K562 (cell line): ENCODE results near the gene MECR.

Experiments used
- EWSR1 ChIP-seq: fragments of 450-650 bp; IDR thresholded peaks from 2 replicates; pipeline ENCODE4 v1.6.1; 2018; ENCODE audit warnings: borderline replicate concordance, mild to moderate bottlenecking, low read depth, moderate library complexity; ENCODE audit not compliant: partially characterized antibody
- HCFC1 ChIP-seq: IDR thresholded peaks from 2 replicates; pipeline ENCODE4 v1.6.1; 2012; ENCODE audit warnings: low read depth, low read length, improper control_type of control experiment
- IRF2 ChIP-seq: sonication (generic); formaldehyde crosslinking; IDR thresholded peaks from 2 replicates; pipeline ENCODE4 v1.8.1; 2022; ENCODE audit warnings: mild to moderate bottlenecking, missing genetic modification reagents
- JUND ChIP-seq, 2 experiments: IDR thresholded peaks; 2 replicates in 1 of 2; 3 replicates in 1 of 2; pipeline ENCODE4 v1.6.1; 2011; ENCODE audit warnings: borderline replicate concordance in 2 of 2, low read depth in 2 of 2, low read length in 2 of 2, improper control_type of control experiment in 1 of 2, missing biosample characterization in 1 of 2, missing genetic modification characterization in 1 of 2, missing genetic modification reagents in 1 of 2
- RHOXF2B ChIP-seq: fragments of 250-450 bp; sonication (Bioruptor Pico); conservative IDR thresholded peaks from 2 replicates; pipeline ENCODE4 v1.5.1; 2021
- U2AF1 ChIP-seq: fragments of 200-400 bp; formaldehyde crosslinking; optimal IDR thresholded peaks from 2 replicates; pipeline ENCODE3; 2017; ENCODE audit warnings: mild to moderate bottlenecking, low read depth, low read length, moderate library complexity
- TF ChIP-seq, protein P1 (sequence below), 2 experiments: fragments of 450-650 bp in 1 of 2; sonication (generic) in 1 of 2; formaldehyde crosslinking; conservative IDR thresholded peaks; 2 replicates each; pipeline versions ENCODE4 v1.4.0 to v1.8.1; 2020 to 2022; ENCODE audit warnings: mild to moderate bottlenecking in 1 of 2, missing genetic modification reagents in 1 of 2
- TF ChIP-seq, protein P2 (sequence below), 3 experiments: IDR thresholded peaks in 2 of 3; conservative IDR thresholded peaks in 1 of 3; 2 replicates each; pipeline ENCODE4 v1.5.1; 2011 to 2012; ENCODE audit warnings: low read length in 3 of 3, mild to moderate bottlenecking in 3 of 3, control low read depth in 2 of 3, improper control_type of control experiment in 1 of 3, inconsistent platforms in 1 of 3, low read depth in 1 of 3, mixed read lengths in 1 of 3, moderate library complexity in 1 of 3; ENCODE audit not compliant: insufficient read depth in 2 of 3

DNA sequence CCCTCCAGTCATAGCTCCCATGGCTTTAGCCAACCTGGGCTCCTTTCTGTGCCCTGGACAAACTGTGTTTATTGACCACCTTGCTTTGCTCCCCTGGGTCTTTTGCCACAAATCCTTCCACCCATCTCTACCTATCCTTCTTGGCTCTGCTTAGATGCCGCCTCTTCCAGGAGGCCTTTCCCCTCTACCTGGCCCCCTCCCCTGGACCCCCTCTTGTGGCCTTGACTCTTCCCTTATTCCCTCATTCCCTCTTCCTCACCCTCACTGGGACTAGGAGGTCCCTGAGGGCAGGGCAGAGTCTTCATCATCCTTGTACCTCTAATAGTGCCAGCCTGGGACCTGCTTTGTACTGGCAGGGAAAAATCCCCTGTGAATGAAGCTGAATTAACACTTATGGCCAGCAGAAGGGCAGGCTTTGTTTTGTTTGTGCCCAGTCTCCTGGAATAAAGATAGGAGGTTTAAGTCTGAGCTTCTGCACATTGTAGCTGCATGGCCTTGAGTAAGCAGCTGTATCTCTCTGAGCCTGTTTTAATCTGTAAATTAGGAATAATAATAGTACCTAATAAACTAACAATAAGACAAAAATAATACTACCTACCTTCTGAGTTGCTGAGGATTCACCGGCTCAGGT, 19.3 kb upstream of the MECR start:
- no peak for TF ChIP-seq IRF2 (CRISPR knock-in tag)
- no peak for TF ChIP-seq JUND (IDR thresholded peaks at IDR 0.05; ENCODE audit: borderline replicate concordance, low read depth, low read length)
- no peak for TF ChIP-seq JUND (tag; IDR thresholded peaks at IDR 0.05; ENCODE audit: borderline replicate concordance, low read depth, low read length)
- no peak for TF ChIP-seq HCFC1
- TF ChIP-seq, protein P1, sequence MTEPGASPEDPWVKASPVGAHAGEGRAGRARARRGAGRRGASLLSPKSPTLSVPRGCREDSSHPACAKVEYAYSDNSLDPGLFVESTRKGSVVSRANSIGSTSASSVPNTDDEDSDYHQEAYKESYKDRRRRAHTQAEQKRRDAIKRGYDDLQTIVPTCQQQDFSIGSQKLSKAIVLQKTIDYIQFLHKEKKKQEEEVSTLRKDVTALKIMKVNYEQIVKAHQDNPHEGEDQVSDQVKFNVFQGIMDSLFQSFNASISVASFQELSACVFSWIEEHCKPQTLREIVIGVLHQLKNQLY (CRISPR knock-in tag; conservative IDR thresholded peaks at IDR 0.05), result no peak
- no peak for TF ChIP-seq U2AF1
- TF ChIP-seq, protein P2, sequence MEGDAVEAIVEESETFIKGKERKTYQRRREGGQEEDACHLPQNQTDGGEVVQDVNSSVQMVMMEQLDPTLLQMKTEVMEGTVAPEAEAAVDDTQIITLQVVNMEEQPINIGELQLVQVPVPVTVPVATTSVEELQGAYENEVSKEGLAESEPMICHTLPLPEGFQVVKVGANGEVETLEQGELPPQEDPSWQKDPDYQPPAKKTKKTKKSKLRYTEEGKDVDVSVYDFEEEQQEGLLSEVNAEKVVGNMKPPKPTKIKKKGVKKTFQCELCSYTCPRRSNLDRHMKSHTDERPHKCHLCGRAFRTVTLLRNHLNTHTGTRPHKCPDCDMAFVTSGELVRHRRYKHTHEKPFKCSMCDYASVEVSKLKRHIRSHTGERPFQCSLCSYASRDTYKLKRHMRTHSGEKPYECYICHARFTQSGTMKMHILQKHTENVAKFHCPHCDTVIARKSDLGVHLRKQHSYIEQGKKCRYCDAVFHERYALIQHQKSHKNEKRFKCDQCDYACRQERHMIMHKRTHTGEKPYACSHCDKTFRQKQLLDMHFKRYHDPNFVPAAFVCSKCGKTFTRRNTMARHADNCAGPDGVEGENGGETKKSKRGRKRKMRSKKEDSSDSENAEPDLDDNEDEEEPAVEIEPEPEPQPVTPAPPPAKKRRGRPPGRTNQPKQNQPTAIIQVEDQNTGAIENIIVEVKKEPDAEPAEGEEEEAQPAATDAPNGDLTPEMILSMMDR (IDR thresholded peaks at IDR 0.05 in 2 of 3, conservative IDR thresholded peaks at IDR 0.05 in 1 of 3; ENCODE audit: insufficient read depth in 2 of 3, low read depth in 1 of 3, low read length in 3 of 3), result no peak
- no peak for TF ChIP-seq EWSR1
- no peak for TF ChIP-seq RHOXF2B (CRISPR knock-in tag)
